GM23248 (cell line): ENCODE data around the gene NEFH. TPM values are rescaled to one million over a fixed set of nuclear protein-coding genes. Genes with fewer than 3 reads are reported as not detected.

Source experiments
- DNase-seq: peaks from one replicate; pipeline ENCODE4 v3.0.0-alpha.2; 2015
- H2AFZ ChIP-seq: fragments of 200-600 bp; sonication (generic); 2 replicates; pipeline ENCODE4 v1.6.1; 2016; ENCODE audit warnings: antibody characterized with exemption
- H3F3A ChIP-seq: fragments of 200-600 bp; sonication (generic); 2 replicates; pipeline ENCODE4 v1.6.1; 2016; ENCODE audit warnings: mild to moderate bottlenecking, antibody characterized with exemption, mixed run types; ENCODE audit not compliant: insufficient read depth
- H3K27ac ChIP-seq: fragments of 200-600 bp; sonication (generic); 2 replicates; pipeline ENCODE4 v1.5.1; 2016; ENCODE audit warnings: mild to moderate bottlenecking
- H3K27me3 ChIP-seq: fragments of 200-600 bp; sonication (generic); replicated peaks from 2 replicates; pipeline ENCODE4 v1.6.1; 2016; ENCODE audit warnings: mild to moderate bottlenecking; ENCODE audit not compliant: insufficient read depth
- H3K36me3 ChIP-seq: fragments of 200-600 bp; sonication (generic); 2 replicates; pipeline ENCODE4 v1.6.1; 2016; ENCODE audit warnings: low read depth, mild to moderate bottlenecking
- H3K4me1 ChIP-seq: fragments of 200-600 bp; sonication (generic); 2 replicates; pipeline ENCODE4 v1.6.1; 2016; ENCODE audit warnings: mild to moderate bottlenecking; ENCODE audit not compliant: insufficient read depth
- H3K4me2 ChIP-seq: fragments of 200-600 bp; sonication (generic); one replicate; pipeline ENCODE4 v1.6.1; 2016; ENCODE audit warnings: mild to moderate bottlenecking; ENCODE audit not compliant: unreplicated experiment
- H3K4me3 ChIP-seq: fragments of 200-600 bp; sonication (generic); 2 replicates; pipeline ENCODE4 v1.5.1; 2016; ENCODE audit warnings: mild to moderate bottlenecking
- H3K79me2 ChIP-seq: fragments of 200-600 bp; sonication (generic); 2 replicates; pipeline ENCODE4 v1.6.1; 2016; ENCODE audit warnings: mild to moderate bottlenecking; ENCODE audit not compliant: insufficient read depth
- H3K9ac ChIP-seq: fragments of 200-600 bp; sonication (generic); 2 replicates; pipeline ENCODE4 v1.6.1; 2016; ENCODE audit warnings: mild to moderate bottlenecking
- H3K9me2 ChIP-seq: fragments of 200-600 bp; sonication (generic); 2 replicates; pipeline ENCODE4 v1.6.1; 2016; ENCODE audit warnings: mixed run types, mild to moderate bottlenecking, moderate library complexity; ENCODE audit not compliant: insufficient read depth
- H3K9me3 ChIP-seq: fragments of 200-600 bp; sonication (generic); one replicate; pipeline ENCODE4 v1.6.1; 2017; ENCODE audit warnings: low read depth
- H4K20me1 ChIP-seq: fragments of 200-600 bp; sonication (generic); 2 replicates; pipeline ENCODE4 v1.6.0; 2016; ENCODE audit not compliant: insufficient read depth
- EZH2 ChIP-seq: fragments of 200-600 bp; sonication (generic); IDR thresholded peaks from 2 replicates; pipeline ENCODE4 v1.6.1; 2018; ENCODE audit warnings: antibody characterized with exemption, mild to moderate bottlenecking; ENCODE audit not compliant: insufficient read depth, poor library complexity, severe bottlenecking
- EZH2phosphoT487 ChIP-seq: fragments of 200-600 bp; sonication (generic); IDR thresholded peaks from 2 replicates; pipeline ENCODE4 v1.6.1; 2018; ENCODE audit warnings: antibody characterized with exemption, moderate library complexity, mild to moderate bottlenecking, low read depth; ENCODE audit not compliant: insufficient read depth
- WGBS, 2 experiments: methylation state at CpG; one replicate each; pipeline ENCODE4 v1.1.6; 2015 to 2017; ENCODE audit warnings: low lambda C conversion rate in 2 of 2, low coverage in 1 of 2; ENCODE audit errors: missing lambda C conversion rate in 2 of 2; 5-methylcytosine and 5-hydroxymethylcytosine counted together
- in situ Hi-C: fragments of 300-500 bp; cut with MboI; formaldehyde crosslinking; loops from 2 replicates; pipeline ENCODE4 v1.15.0; 2020
- polyA plus RNA-seq: library from polyadenylated mRNA; unstranded; fragments of >200 nt; fragmentation: Nextera tagmentation; extraction: Ambion mirVana; gene quantifications from 2 replicates; pipeline ENCODE4 v1.2.1, GENCODE V29; 2016
- total RNA-seq: library from RNA; depleted of rRNA; stranded (reverse); fragments of >200 nt; shearing (Covaris generic); gene quantifications from 2 replicates; pipeline ENCODE4 v1.2.3, GENCODE V29; 2014

Gene NEFH
- total and polyA plus RNA-seq, 2 experiments from 2014 or later = 0.65 to 2.5 TPM

DNA sequence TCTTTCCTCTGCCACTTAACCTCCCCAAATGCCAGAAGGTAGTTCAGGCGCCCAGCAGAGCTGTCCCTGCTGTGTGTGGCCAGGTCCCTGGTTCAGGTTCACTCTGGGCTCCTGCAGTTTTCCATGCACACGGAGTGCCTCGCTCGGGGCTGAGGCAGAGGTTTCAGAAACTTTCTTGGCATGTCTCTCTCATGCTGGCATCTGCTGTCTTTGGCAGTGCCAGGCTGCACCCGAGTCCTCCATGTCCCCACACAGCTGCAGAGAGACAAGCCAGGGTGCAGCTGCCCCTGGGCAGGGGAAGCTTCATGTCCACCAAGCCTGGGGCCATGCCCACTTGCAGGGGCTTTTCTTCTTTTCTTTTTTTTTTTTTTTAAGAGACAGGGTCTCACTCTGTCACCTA, 7.0 kb upstream of the NEFH start:
- Histone ChIP-seq H3K4me1 (no peaks in the 10 kb centered on the region), H2AFZ (no peak overlapping the region), H4K20me1 (no peaks in the 10 kb centered on the region), H3K36me3 (no peaks in the 10 kb centered on the region), H3K4me3 (no peak overlapping the region), H3K9me2 (no peaks in the 10 kb centered on the region), H3K27ac (no peak overlapping the region), H3K9me3 (no peaks in the 10 kb centered on the region), H3F3A (no peaks in the 10 kb centered on the region), H3K27me3 (peaks cover 14% of the 10 kb centered on the region; the same call in 1 of the 2 replicates), H3K9ac (no peak overlapping the region), H3K4me2 (no peak overlapping the region), H3K79me2 (no peaks in the 10 kb centered on the region)
- WGBS, 2 experiments = 56 to 64% methylated on average over 5 of the region's 5 CpGs
- DNase-seq = no peak
- in situ Hi-C loops = loop anchor here (25.0 kb wide), 1 partner anchor 111 kb away; no protein-coding TSS in a partner anchor
- TF ChIP-seq EZH2phosphoT487 = no peak

GRCh38 chr22:29475550-29475949, 4.5 kb upstream of the NEFH start:
- DNase-seq = no peak
- Histone ChIP-seq H3K4me3 (no peak overlapping the region), H3K9me3 (no peaks in the 10 kb centered on the region), H3K9ac (no peak overlapping the region), H3K9me2 (no peaks in the 10 kb centered on the region), H3K27me3 (peaks cover 28% of the 10 kb centered on the region), H3K4me2 (no peak overlapping the region), H2AFZ (no peak overlapping the region), H3K4me1 (no peaks in the 10 kb centered on the region), H3K36me3 (no peaks in the 10 kb centered on the region), H3K27ac (no peak overlapping the region), H4K20me1 (no peaks in the 10 kb centered on the region), H3K79me2 (no peaks in the 10 kb centered on the region), H3F3A (no peaks in the 10 kb centered on the region)
- TF ChIP-seq EZH2 (no peak), EZH2phosphoT487 (no peak)
- WGBS, 2 experiments = 83 to 85% methylated on average over 8 of the region's 8 CpGs
- in situ Hi-C loops = no loop called here

- no peak for TF ChIP-seq EZH2phosphoT487
- no peak for TF ChIP-seq EZH2
- H3K4me2 ChIP-seq = no peak overlapping the region
- WGBS, 2 experiments = 39 to 43% methylated on average over 6 of the region's 6 CpGs
- no peaks in the 10 kb centered on the region for H3K9me2 ChIP-seq
- no peak overlapping the region for H3K27ac ChIP-seq
- H3K4me3 ChIP-seq = no peak overlapping the region
- in situ Hi-C loops = no loop called here
- no peaks in the 10 kb centered on the region for H3K4me1 ChIP-seq
- DNase-seq = no peak
- no peak overlapping the region for H3K9ac ChIP-seq
- H3F3A ChIP-seq = no peaks in the 10 kb centered on the region
- H2AFZ ChIP-seq = no peak overlapping the region
- no peaks in the 10 kb centered on the region for H3K9me3 ChIP-seq
- H4K20me1 ChIP-seq = no peaks in the 10 kb centered on the region
- no peaks in the 10 kb centered on the region for H3K36me3 ChIP-seq
- no peaks in the 10 kb centered on the region for H3K79me2 ChIP-seq
- peaks cover 32% of the 10 kb centered on the region for H3K27me3 ChIP-seq
Observed at GRCh38 chr22:29476116-29476515, 3.9 kb upstream of the NEFH start.

DNA sequence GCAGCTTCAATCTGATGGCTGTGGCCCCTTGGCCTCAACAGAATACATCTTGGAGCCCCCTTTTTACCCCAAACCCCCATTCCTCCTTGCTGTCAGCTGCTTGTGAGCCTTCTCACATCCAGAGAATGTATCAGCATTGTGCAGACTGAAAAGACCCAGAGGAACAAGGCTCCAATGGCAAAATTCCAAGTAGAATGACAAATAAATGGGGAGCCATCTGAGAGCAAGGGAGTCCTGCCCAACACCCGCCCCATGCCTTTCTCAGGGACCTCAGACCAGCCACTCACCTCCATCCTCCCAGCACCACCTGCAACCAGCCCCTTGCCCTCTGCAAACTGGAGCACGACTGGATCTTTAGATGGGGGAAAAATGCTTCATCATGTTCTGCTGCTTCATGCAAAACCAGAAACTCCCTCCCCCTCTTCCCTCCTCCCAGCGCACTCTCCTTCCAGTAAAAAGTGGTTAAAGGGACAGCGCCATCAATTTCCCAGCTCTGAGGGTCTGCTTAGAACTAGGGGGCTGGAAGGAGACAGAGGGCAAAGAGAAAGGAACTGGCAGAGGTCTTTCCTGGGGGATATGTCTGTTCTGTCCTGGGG, 2.2 kb upstream of the NEFH start:
- WGBS, 2 experiments = 36 to 45% methylated on average over 4 of the region's 4 CpGs
- H3K27me3 ChIP-seq = peaks cover 42% of the 10 kb centered on the region
- H3K4me3 ChIP-seq = no peak overlapping the region
- no peaks in the 10 kb centered on the region for H3K9me3 ChIP-seq
- H3F3A ChIP-seq = no peaks in the 10 kb centered on the region
- no peak overlapping the region for H2AFZ ChIP-seq
- TF ChIP-seq EZH2phosphoT487 = no peak
- TF ChIP-seq EZH2 = no peak
- H3K79me2 ChIP-seq = no peaks in the 10 kb centered on the region
- no peak for DNase-seq
- H3K4me1 ChIP-seq = no peaks in the 10 kb centered on the region
- in situ Hi-C loops = no loop called here
- no peak overlapping the region for H3K4me2 ChIP-seq
- H3K36me3 ChIP-seq = no peaks in the 10 kb centered on the region
- H3K27ac ChIP-seq = no peak overlapping the region
- H4K20me1 ChIP-seq = no peaks in the 10 kb centered on the region
- H3K9me2 ChIP-seq = no peaks in the 10 kb centered on the region
- no peak overlapping the region for H3K9ac ChIP-seq
